Measurements from ENCODE around the gene VSIG10.
"Not testable (repeated sequence)": the region's sequence is repeated elsewhere in the genome, so short reads cannot be mapped to it uniquely, and the experiment has no call there.

- not testable (repeated sequence) for TF ChIP-seq CTCF, POLR2A (IDR thresholded peaks at IDR 0.05)
Observed at GRCh38 chr12:118022097-118022727, 81.6 kb downstream of the VSIG10 start.
